K562 (cell line): ENCODE results near the gene OR2F1. TPM values are rescaled to one million over a fixed set of nuclear protein-coding genes. Genes with fewer than 3 reads are reported as not detected.

Experiments used
- ATAC-seq: fragments of 200-7000 bp; cut with Tn5 transposase; 3 replicates; pipeline ENCODE4 v1.9.1; 2020; ENCODE audit warnings: moderate library complexity
- BruUV-seq: library from RNA; stranded (reverse); fragments of 400-500 nt; replicated peaks from 2 replicates; lab custom pipeline; 2021; lab: Mats Ljungman, UMichigan
- CTCF ChIA-PET: fragments of 300-600 bp; formaldehyde crosslinking; extraction: SDS; loops from one replicate; lab custom pipeline; 2021; ENCODE audit warnings: low intra/inter-chr PET ratio; lab: Yijun Ruan, JAX
- POLR2A ChIA-PET: fragments of 300-600, 350-650 bp; sonication (Branson Sonifier 250); formaldehyde crosslinking; extraction: SDS; loops from one replicate; lab custom pipeline; 2021; ENCODE audit warnings: antibody characterized with exemption, inconsistent platforms; lab: Yijun Ruan, JAX
- DNase-seq, 4 experiments: peaks; one replicate each; pipeline versions ENCODE4 v3.0.0 to v3.0.0-alpha.2; 2011 to 2018; ENCODE audit warnings: low spot score in 3 of 4, mixed read lengths in 3 of 4; ENCODE audit errors: extremely low read depth in 1 of 4
- FAIRE-seq: peaks from 2 replicates; lab custom pipeline; 2011; peaks lifted over from hg19 to GRCh38; lab: Jason Lieb, UNC
- H2AFZ ChIP-seq: 2 replicates; pipeline ENCODE4 v1.6.0; 2011; ENCODE audit warnings: low read depth, low read length, control low read depth, inconsistent platforms
- H3K27ac ChIP-seq: fragments of 200-600 bp; 3 replicates; pipeline ENCODE4 v1.8.0; 2011; ENCODE audit warnings: low read depth, mild to moderate bottlenecking, control low read depth, inconsistent platforms, low read length, moderate library complexity, mixed read lengths; ENCODE audit errors: extremely low read depth
- H3K27me3 ChIP-seq, 2 experiments: fragments of 300-600 bp in 1 of 2; 2 replicates in 1 of 2; 3 replicates in 1 of 2; pipeline versions ENCODE4 v1.6.0 to v1.8.0; 2011; ENCODE audit warnings: inconsistent platforms in 2 of 2, low read length in 2 of 2, mild to moderate bottlenecking in 1 of 2, mixed read lengths in 1 of 2, moderate library complexity in 1 of 2; ENCODE audit not compliant: control insufficient read depth in 2 of 2, insufficient read depth in 2 of 2
- H3K36me3 ChIP-seq: fragments of 300-600 bp; 3 replicates; pipeline ENCODE4 v1.8.0; 2011; ENCODE audit warnings: mild to moderate bottlenecking, low read length, inconsistent platforms; ENCODE audit not compliant: control insufficient read depth, insufficient read depth
- H3K4me1 ChIP-seq, 2 experiments: fragments of 200-600 bp in 1 of 2; replicated peaks in 1 of 2; 2 replicates in 1 of 2; 3 replicates in 1 of 2; pipeline versions ENCODE4 v1.5.1 to v1.8.0; 2011; ENCODE audit warnings: inconsistent platforms in 2 of 2, low read length in 2 of 2, mild to moderate bottlenecking in 1 of 2, mixed read lengths in 1 of 2, moderate library complexity in 1 of 2; ENCODE audit not compliant: control insufficient read depth in 2 of 2, insufficient read depth in 2 of 2
- H3K4me2 ChIP-seq: 2 replicates; pipeline ENCODE4 v1.6.1; 2011; ENCODE audit warnings: low read length, control low read depth, inconsistent platforms, mixed read lengths; ENCODE audit not compliant: insufficient read depth
- H3K4me3 ChIP-seq: fragments of 200-600 bp; sonication (generic), shearing (Covaris generic); 2 replicates; pipeline ENCODE4 v1.5.1; 2016; ENCODE audit warnings: control low read depth, inconsistent platforms
- H3K79me2 ChIP-seq: fragments of 200-600 bp; 3 replicates; pipeline ENCODE4 v1.8.0; 2011; ENCODE audit warnings: low read length, inconsistent platforms; ENCODE audit not compliant: control insufficient read depth, insufficient read depth
- H3K9ac ChIP-seq, 2 experiments: 2 replicates each; pipeline versions ENCODE4 v1.6.0 to v1.6.1; 2011; ENCODE audit warnings: low read depth in 2 of 2, low read length in 2 of 2, control low read depth in 1 of 2, inconsistent platforms in 1 of 2, mild to moderate bottlenecking in 1 of 2, mixed read lengths in 1 of 2; ENCODE audit not compliant: insufficient read depth in 1 of 2
- H3K9me1 ChIP-seq: one replicate; pipeline ENCODE4 v1.6.0; 2011; ENCODE audit warnings: inconsistent platforms, mild to moderate bottlenecking, low read length, moderate library complexity; ENCODE audit not compliant: control insufficient read depth, insufficient read depth
- H3K9me3 ChIP-seq: replicated peaks from 2 replicates; pipeline ENCODE4 v1.5.1; 2011; ENCODE audit warnings: low read depth, low read length, inconsistent platforms; ENCODE audit not compliant: control insufficient read depth, insufficient read depth
- H4K20me1 ChIP-seq: replicated peaks from 2 replicates; pipeline ENCODE4 v1.6.1; 2011; ENCODE audit warnings: low read length, inconsistent platforms, mixed read lengths; ENCODE audit not compliant: control insufficient read depth, insufficient read depth
- CCNT2 ChIP-seq: IDR thresholded peaks from 2 replicates; pipeline ENCODE4 v1.6.1; 2011; ENCODE audit warnings: borderline replicate concordance, low read depth, mild to moderate bottlenecking, moderate library complexity, mixed read lengths, low read length; ENCODE audit not compliant: insufficient read length; ENCODE audit errors: extremely low read depth
- CTBP1 ChIP-seq: fragments of 450-650 bp; IDR thresholded peaks from 2 replicates; pipeline ENCODE4 v1.6.1; 2016; ENCODE audit warnings: borderline replicate concordance
- E2F3 ChIP-seq: fragments of 250-450 bp; sonication (Bioruptor Pico); IDR thresholded peaks from 2 replicates; pipeline ENCODE4 v1.4.0; 2020; ENCODE audit warnings: mild to moderate bottlenecking
- ETV5 ChIP-seq: sonication (generic); formaldehyde crosslinking; IDR thresholded peaks from 2 replicates; pipeline ENCODE4 v1.4.0; 2020; ENCODE audit warnings: low read depth, mild to moderate bottlenecking, missing genetic modification reagents
- MYC ChIP-seq, 2 experiments: fragments of 250-450 bp in 1 of 2; sonication (Bioruptor Pico) in 1 of 2; IDR thresholded peaks; 2 replicates each; pipeline versions ENCODE4 v1.5.1 to v1.6.1; 2012 to 2021; ENCODE audit warnings: low read depth in 2 of 2, borderline replicate concordance in 1 of 2, improper control_type of control experiment in 1 of 2, low read length in 1 of 2, mild to moderate bottlenecking in 1 of 2, moderate library complexity in 1 of 2
- NFIX ChIP-seq: fragments of 250-450 bp; sonication (Bioruptor Pico); IDR thresholded peaks from 2 replicates; pipeline ENCODE4 v1.4.0; 2020; ENCODE audit warnings: low read depth, mild to moderate bottlenecking, moderate library complexity
- PTBP1 ChIP-seq: fragments of 200-400 bp; formaldehyde crosslinking; IDR thresholded peaks from 2 replicates; pipeline ENCODE4 v1.6.1; 2017; ENCODE audit warnings: low read depth, low read length
- PYGO2 ChIP-seq: fragments of 450-650 bp; IDR thresholded peaks from 2 replicates; pipeline ENCODE4 v1.6.1; 2016; ENCODE audit warnings: mild to moderate bottlenecking, missing genetic modification characterization, moderate library complexity, missing compliant biosample characterization
- RFX5 ChIP-seq: IDR thresholded peaks from 2 replicates; pipeline ENCODE4 v1.6.1; 2011; ENCODE audit warnings: low read depth, mild to moderate bottlenecking, improper control_type of control experiment, low read length
- SMARCB1 ChIP-seq: IDR thresholded peaks from 2 replicates; pipeline ENCODE4 v1.6.1; 2011; ENCODE audit warnings: improper control_type of control experiment, low read depth; ENCODE audit not compliant: insufficient read length
- ZFP1 ChIP-seq: fragments of 450-650 bp; formaldehyde crosslinking; IDR thresholded peaks from 2 replicates; pipeline ENCODE4 v1.4.0; 2020; ENCODE audit warnings: mild to moderate bottlenecking, mixed read lengths
- ZNF445 ChIP-seq: fragments of 250-450 bp; sonication (Bioruptor Pico); IDR thresholded peaks from 2 replicates; pipeline ENCODE4 v1.4.0; 2020; ENCODE audit warnings: low read depth, mild to moderate bottlenecking, moderate library complexity
- WGBS: fragments of 100-300 bp; shearing (Covaris generic); methylation state at CpG from one replicate; pipeline ENCODE4 v1.1.6; 2016; ENCODE audit warnings: low coverage, mixed read lengths; ENCODE audit not compliant: insufficient coverage; ENCODE audit errors: missing lambda C conversion rate; 5-methylcytosine and 5-hydroxymethylcytosine counted together
- in situ Hi-C: fragments of 300-500 bp; cut with MboI; formaldehyde crosslinking; loops from 4 replicates; pipeline ENCODE4 v1.15.0; 2018; ENCODE audit warnings: inconsistent platforms, mixed read lengths
- intact Hi-C: fragments of 100-400 bp; cut with micrococcal nuclease; formaldehyde crosslinking; loops from 2 replicates; pipeline ENCODE4 v1.14.2; 2022
- polyA plus RNA-seq, 8 experiments: library from polyadenylated mRNA; depleted of rRNA in 4 of 8; stranded (reverse) in 5 of 8; unstranded in 3 of 8; fragments of >200 nt; fragmentation: Nextera tagmentation in 2 of 8; fragmentation: Illumina TruSeq in 1 of 8; extraction: Ambion mirVana in 2 of 8; extraction: Trizol in 1 of 8; gene quantifications; 2 replicates each; pipeline versions ENCODE4 v1.2.1 to v1.2.3, GENCODE V29; 2011 to 2014; ENCODE audit warnings: inconsistent platforms in 1 of 8, missing spikeins in 1 of 8
- total RNA-seq, 7 experiments: library from RNA; depleted of rRNA in 6 of 7; stranded (reverse); fragments of >200 nt in 6 of 7; fragmentation: Illumina TruSeq in 2 of 7; extraction: Trizol in 2 of 7; gene quantifications; 2 replicates each; pipeline versions ENCODE4 v1.2.1 to v1.2.3, GENCODE V29; 2011 to 2021; ENCODE audit warnings: low replicate concordance in 1 of 7
- TF ChIP-seq, protein P1 (sequence below): fragments of 250-450 bp; sonication (Bioruptor Pico); IDR thresholded peaks from 2 replicates; pipeline ENCODE4 v1.4.0; 2020; ENCODE audit warnings: mild to moderate bottlenecking
- TF ChIP-seq, protein P2 (sequence below): IDR thresholded peaks from 2 replicates; pipeline ENCODE4 v1.6.1; 2012; ENCODE audit warnings: low read depth, low read length, improper control_type of control experiment, borderline replicate concordance
- TF ChIP-seq, protein P3 (sequence below): fragments of 450-650 bp; IDR thresholded peaks from 2 replicates; pipeline ENCODE4 v1.7.1; 2018; ENCODE audit warnings: mild to moderate bottlenecking, low read depth; ENCODE audit not compliant: partially characterized antibody

The OR2F1 gene
- total and polyA plus RNA-seq, 9 of the 15 experiments (the other 6 are each of a cell fraction or from before 2014, with no cell fraction given) = not detected

- ATAC-seq (peak; percentile 43), FAIRE-seq (no peak)
- WGBS = 2% methylated on average over 2 of the region's 2 CpGs
- no peak for TF ChIP-seq PTBP1
- no peak for TF ChIP-seq SMARCB1
- TF ChIP-seq, protein P1, sequence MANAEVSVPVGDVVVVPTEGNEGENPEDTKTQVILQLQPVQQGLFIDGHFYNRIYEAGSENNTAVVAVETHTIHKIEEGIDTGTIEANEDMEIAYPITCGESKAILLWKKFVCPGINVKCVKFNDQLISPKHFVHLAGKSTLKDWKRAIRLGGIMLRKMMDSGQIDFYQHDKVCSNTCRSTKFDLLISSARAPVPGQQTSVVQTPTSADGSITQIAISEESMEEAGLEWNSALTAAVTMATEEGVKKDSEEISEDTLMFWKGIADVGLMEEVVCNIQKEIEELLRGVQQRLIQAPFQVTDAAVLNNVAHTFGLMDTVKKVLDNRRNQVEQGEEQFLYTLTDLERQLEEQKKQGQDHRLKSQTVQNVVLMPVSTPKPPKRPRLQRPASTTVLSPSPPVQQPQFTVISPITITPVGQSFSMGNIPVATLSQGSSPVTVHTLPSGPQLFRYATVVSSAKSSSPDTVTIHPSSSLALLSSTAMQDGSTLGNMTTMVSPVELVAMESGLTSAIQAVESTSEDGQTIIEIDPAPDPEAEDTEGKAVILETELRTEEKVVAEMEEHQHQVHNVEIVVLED (CRISPR knock-in tag) = no peak
- no peak for TF ChIP-seq NFIX
- no peak for TF ChIP-seq RFX5
- no peak for TF ChIP-seq ZNF445 (CRISPR knock-in tag)
- TF ChIP-seq CTBP1 = no peak
- TF ChIP-seq E2F3 (CRISPR knock-in tag) = no peak
- no peak for TF ChIP-seq CCNT2
- TF ChIP-seq ZFP1 (CRISPR knock-in tag) = no peak
- TF ChIP-seq, protein P2, sequence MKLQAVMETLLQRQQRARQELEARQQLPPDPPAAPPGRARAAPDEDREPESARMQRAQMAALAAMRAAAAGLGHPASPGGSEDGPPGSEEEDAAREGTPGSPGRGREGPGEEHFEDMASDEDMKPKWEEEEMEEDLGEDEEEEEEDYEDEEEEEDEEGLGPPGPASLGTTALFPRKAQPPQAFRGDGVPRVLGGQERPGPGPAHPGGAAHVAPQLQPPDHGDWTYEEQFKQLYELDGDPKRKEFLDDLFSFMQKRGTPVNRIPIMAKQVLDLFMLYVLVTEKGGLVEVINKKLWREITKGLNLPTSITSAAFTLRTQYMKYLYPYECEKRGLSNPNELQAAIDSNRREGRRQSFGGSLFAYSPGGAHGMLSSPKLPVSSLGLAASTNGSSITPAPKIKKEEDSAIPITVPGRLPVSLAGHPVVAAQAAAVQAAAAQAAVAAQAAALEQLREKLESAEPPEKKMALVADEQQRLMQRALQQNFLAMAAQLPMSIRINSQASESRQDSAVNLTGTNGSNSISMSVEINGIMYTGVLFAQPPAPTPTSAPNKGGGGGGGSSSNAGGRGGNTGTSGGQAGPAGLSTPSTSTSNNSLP = no peak
- TF ChIP-seq ETV5 (CRISPR knock-in tag) = no peak
- no peak for TF ChIP-seq MYC (IDR thresholded peaks at IDR 0.05; ENCODE audit: low read depth, low read length)
- no peak for TF ChIP-seq MYC (CRISPR knock-in tag; IDR thresholded peaks at IDR 0.05; ENCODE audit: borderline replicate concordance, low read depth)
- no peak for TF ChIP-seq PYGO2 (tag)
- TF ChIP-seq, protein P3, sequence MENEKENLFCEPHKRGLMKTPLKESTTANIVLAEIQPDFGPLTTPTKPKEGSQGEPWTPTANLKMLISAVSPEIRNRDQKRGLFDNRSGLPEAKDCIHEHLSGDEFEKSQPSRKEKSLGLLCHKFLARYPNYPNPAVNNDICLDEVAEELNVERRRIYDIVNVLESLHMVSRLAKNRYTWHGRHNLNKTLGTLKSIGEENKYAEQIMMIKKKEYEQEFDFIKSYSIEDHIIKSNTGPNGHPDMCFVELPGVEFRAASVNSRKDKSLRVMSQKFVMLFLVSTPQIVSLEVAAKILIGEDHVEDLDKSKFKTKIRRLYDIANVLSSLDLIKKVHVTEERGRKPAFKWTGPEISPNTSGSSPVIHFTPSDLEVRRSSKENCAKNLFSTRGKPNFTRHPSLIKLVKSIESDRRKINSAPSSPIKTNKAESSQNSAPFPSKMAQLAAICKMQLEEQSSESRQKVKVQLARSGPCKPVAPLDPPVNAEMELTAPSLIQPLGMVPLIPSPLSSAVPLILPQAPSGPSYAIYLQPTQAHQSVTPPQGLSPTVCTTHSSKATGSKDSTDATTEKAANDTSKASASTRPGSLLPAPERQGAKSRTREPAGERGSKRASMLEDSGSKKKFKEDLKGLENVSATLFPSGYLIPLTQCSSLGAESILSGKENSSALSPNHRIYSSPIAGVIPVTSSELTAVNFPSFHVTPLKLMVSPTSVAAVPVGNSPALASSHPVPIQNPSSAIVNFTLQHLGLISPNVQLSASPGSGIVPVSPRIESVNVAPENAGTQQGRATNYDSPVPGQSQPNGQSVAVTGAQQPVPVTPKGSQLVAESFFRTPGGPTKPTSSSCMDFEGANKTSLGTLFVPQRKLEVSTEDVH = no peak
Measured at GRCh38 chr7:143979998-143980397, 25.4 kb downstream of the OR2F1 start.

More at GRCh38 chr7:143979998-143980397, 25.4 kb downstream of the OR2F1 start:
- in situ Hi-C loops = no loop called here
- Histone ChIP-seq H3K9ac (no peak overlapping the region), H3K4me2 (no peak overlapping the region), H3K79me2 (no peaks in the 10 kb centered on the region), H3K27ac (no peak overlapping the region), H3K9me1 (no peaks in the 10 kb centered on the region), H3K9me3 (no peaks in the 10 kb centered on the region), H3K27me3 (peaks cover 0 to 6% of the 10 kb centered on the region in 2 experiments; a peak in 1 of 5 replicates), H3K36me3 (no peaks in the 10 kb centered on the region), H2AFZ (no peak overlapping the region), H3K4me1 (peaks cover 5 to 13% of the 10 kb centered on the region in 2 experiments; a peak in 4 of 5 replicates), H4K20me1 (no peaks in the 10 kb centered on the region), H3K4me3 (no peak overlapping the region)
- intact Hi-C loops = no loop called here
- BruUV-seq = no TSS peak
- ChIA-PET CTCF (interaction anchor here (0.6 kb wide), 1 partner anchor 1964 kb away, joined by 4 read pairs; no protein-coding TSS in a partner anchor), POLR2A (no interaction called here)
- DNase-seq = peak in 3 of 4 experiments; percentile 29 to 66 (median 46)
